ENCODE results near the gene SPEM1.

DNA sequence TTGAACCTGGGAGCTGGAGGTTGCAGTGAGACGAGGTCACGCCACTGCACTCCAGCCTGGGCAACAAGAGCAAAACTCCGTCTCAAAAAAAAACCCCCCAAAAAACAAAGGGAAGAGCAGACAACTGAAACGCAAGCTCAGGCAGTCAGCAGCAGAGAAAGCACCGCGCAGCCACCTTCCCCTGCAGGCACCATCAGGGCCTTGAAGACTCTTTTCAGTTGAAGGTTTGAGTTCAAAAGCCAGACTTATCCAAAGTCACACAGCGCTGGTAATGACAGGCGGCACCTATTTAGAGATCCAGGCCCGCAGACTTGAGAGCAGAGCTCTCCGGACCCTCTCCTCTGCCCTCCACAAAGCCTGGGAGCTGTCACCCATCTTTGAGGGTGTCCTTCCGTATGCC, 48.2 kb downstream of the SPEM1 start:
- TF ChIP-seq, protein P1, sequence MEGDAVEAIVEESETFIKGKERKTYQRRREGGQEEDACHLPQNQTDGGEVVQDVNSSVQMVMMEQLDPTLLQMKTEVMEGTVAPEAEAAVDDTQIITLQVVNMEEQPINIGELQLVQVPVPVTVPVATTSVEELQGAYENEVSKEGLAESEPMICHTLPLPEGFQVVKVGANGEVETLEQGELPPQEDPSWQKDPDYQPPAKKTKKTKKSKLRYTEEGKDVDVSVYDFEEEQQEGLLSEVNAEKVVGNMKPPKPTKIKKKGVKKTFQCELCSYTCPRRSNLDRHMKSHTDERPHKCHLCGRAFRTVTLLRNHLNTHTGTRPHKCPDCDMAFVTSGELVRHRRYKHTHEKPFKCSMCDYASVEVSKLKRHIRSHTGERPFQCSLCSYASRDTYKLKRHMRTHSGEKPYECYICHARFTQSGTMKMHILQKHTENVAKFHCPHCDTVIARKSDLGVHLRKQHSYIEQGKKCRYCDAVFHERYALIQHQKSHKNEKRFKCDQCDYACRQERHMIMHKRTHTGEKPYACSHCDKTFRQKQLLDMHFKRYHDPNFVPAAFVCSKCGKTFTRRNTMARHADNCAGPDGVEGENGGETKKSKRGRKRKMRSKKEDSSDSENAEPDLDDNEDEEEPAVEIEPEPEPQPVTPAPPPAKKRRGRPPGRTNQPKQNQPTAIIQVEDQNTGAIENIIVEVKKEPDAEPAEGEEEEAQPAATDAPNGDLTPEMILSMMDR (IDR thresholded peaks at IDR 0.05) = no peak
- no peak for TF ChIP-seq EZH2 (IDR thresholded peaks at IDR 0.05; ENCODE audit: borderline replicate concordance, insufficient read depth, low read depth, low read length, poor library complexity, severe bottlenecking)

Measured in B cell (primary cell).